H1 (cell line): ENCODE data around the gene PARP15. TPM values are rescaled to one million over a fixed set of nuclear protein-coding genes. Genes with fewer than 3 reads are reported as not detected.

Experiments
- POLR2AphosphoS5 ChIP-seq: IDR thresholded peaks from 2 replicates; pipeline ENCODE4 v1.6.1; 2011; ENCODE audit warnings: low read depth, low read length
- polyA plus RNA-seq, 7 experiments: library from polyadenylated mRNA; depleted of rRNA in 3 of 7; stranded (reverse) in 5 of 7; unstranded in 2 of 7; fragments of >200 nt in 5 of 7; fragments of 200-250 nt in 2 of 7; gene quantifications; 1 replicate in 5 of 7; 2 replicates in 1 of 7; 4 replicates in 1 of 7; pipeline versions ENCODE4 v1.2.1 to v1.2.3, GENCODE V29; 2011 to 2013; ENCODE audit warnings: missing spikeins in 2 of 7, mixed read lengths in 2 of 7
- total RNA-seq: library from RNA; stranded (reverse); fragmentation: NEBNext Ultra II Directional; extraction: Animal tissue kit (Norgen Biotek cat#: 25700); gene quantifications from 2 replicates; pipeline ENCODE4 v1.2.1, GENCODE V29; 2021
- TF ChIP-seq, protein P1 (sequence below): IDR thresholded peaks from 2 replicates; pipeline ENCODE4 v1.6.1; 2012; ENCODE audit warnings: low read length, inconsistent platforms

The PARP15 gene
- total and polyA plus RNA-seq, 2 of the 8 experiments (the other 6 are each of a cell fraction or from before 2014, with no cell fraction given), result 0.37 to 0.45 TPM

- TF ChIP-seq, protein P1, sequence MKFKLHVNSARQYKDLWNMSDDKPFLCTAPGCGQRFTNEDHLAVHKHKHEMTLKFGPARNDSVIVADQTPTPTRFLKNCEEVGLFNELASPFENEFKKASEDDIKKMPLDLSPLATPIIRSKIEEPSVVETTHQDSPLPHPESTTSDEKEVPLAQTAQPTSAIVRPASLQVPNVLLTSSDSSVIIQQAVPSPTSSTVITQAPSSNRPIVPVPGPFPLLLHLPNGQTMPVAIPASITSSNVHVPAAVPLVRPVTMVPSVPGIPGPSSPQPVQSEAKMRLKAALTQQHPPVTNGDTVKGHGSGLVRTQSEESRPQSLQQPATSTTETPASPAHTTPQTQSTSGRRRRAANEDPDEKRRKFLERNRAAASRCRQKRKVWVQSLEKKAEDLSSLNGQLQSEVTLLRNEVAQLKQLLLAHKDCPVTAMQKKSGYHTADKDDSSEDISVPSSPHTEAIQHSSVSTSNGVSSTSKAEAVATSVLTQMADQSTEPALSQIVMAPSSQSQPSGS, result no peak
- TF ChIP-seq POLR2AphosphoS5, result no peak
Observed at GRCh38 chr3:122623031-122623829, 45.8 kb downstream of the PARP15 start (continued).
